Keratinocyte (primary cell): ENCODE data around the gene VPS13A. TPM values are rescaled to one million over a fixed set of nuclear protein-coding genes. Genes with fewer than 3 reads are reported as not detected.

Source experiments
- DNase-seq: peaks from one replicate; pipeline ENCODE4 v3.0.0-alpha.2; 2011; ENCODE audit warnings: low read depth, missing footprints, low spot score
- FAIRE-seq: peaks from 2 replicates; lab custom pipeline; 2011; peaks lifted over from hg19 to GRCh38; lab: Jason Lieb, UNC
- H2AFZ ChIP-seq: 2 replicates; pipeline ENCODE4 v1.6.0; 2012; ENCODE audit warnings: low read length, control low read depth, inconsistent platforms; ENCODE audit not compliant: control insufficient read depth
- H3K27ac ChIP-seq: 2 replicates; pipeline ENCODE4 v1.5.1; 2011; ENCODE audit warnings: low read length; ENCODE audit not compliant: control insufficient read depth, insufficient read depth
- H3K27me3 ChIP-seq: 3 replicates; pipeline ENCODE4 v1.6.0; 2011; ENCODE audit warnings: low read length; ENCODE audit not compliant: control insufficient read depth, insufficient read depth; ENCODE audit errors: extremely low read depth
- H3K36me3 ChIP-seq, 2 experiments: 2 replicates in 1 of 2; 3 replicates in 1 of 2; pipeline ENCODE4 v1.5.1; 2011; ENCODE audit warnings: low read length in 2 of 2, mild to moderate bottlenecking in 1 of 2; ENCODE audit not compliant: control insufficient read depth in 2 of 2, insufficient read depth in 2 of 2; ENCODE audit errors: extremely low read depth in 1 of 2
- H3K4me1 ChIP-seq: 3 replicates; pipeline ENCODE4 v1.5.1; 2011; ENCODE audit warnings: low read length; ENCODE audit not compliant: control insufficient read depth, insufficient read depth; ENCODE audit errors: extremely low read depth
- H3K4me2 ChIP-seq: 3 replicates; pipeline ENCODE4 v1.6.0; 2011; ENCODE audit warnings: low read depth, low read length; ENCODE audit not compliant: control insufficient read depth, insufficient read depth; ENCODE audit errors: extremely low read depth
- H3K4me3 ChIP-seq, 3 experiments: fragments of 200-600 bp in 1 of 3; sonication (generic) in 1 of 3; 2 replicates in 2 of 3; 3 replicates in 1 of 3; pipeline ENCODE4 v1.5.1; 2011 to 2016; ENCODE audit warnings: low read length in 3 of 3, mild to moderate bottlenecking in 3 of 3, control low read depth in 2 of 3, inconsistent platforms in 1 of 3, low read depth in 1 of 3, mixed read lengths in 1 of 3, mixed run types in 1 of 3, moderate library complexity in 1 of 3; ENCODE audit not compliant: control insufficient read depth in 2 of 3, insufficient read depth in 2 of 3; ENCODE audit errors: extremely low read depth in 1 of 3
- H3K79me2 ChIP-seq: 2 replicates; pipeline ENCODE4 v1.6.0; 2012; ENCODE audit warnings: low read length; ENCODE audit not compliant: control insufficient read depth, insufficient read depth
- H3K9ac ChIP-seq: 3 replicates; pipeline ENCODE4 v1.6.0; 2011; ENCODE audit warnings: low read length; ENCODE audit not compliant: control insufficient read depth, insufficient read depth; ENCODE audit errors: extremely low read depth
- H3K9me1 ChIP-seq: 3 replicates; pipeline ENCODE4 v1.6.0; 2011; ENCODE audit warnings: low read length; ENCODE audit not compliant: control insufficient read depth, insufficient read depth; ENCODE audit errors: extremely low read depth
- H3K9me3 ChIP-seq: 2 replicates; pipeline ENCODE4 v1.5.1; 2012; ENCODE audit warnings: low read depth, low read length; ENCODE audit not compliant: control insufficient read depth
- H4K20me1 ChIP-seq: 3 replicates; pipeline ENCODE4 v1.6.0; 2011; ENCODE audit warnings: low read length; ENCODE audit not compliant: control insufficient read depth, insufficient read depth; ENCODE audit errors: extremely low read depth
- EZH2 ChIP-seq: IDR thresholded peaks from one replicate; pipeline ENCODE4 v1.6.1; 2012; ENCODE audit warnings: inconsistent platforms, mild to moderate bottlenecking, low read length, moderate library complexity
- dilution Hi-C: fragments of 300-500 bp; cut with MboI; formaldehyde crosslinking; loops from one replicate; pipeline ENCODE4 v1.7.0; 2020; ENCODE audit warnings: low sequenced_read_pairs; ENCODE audit not compliant: extremely low pct_ligation_motif_present
- polyA plus RNA-seq, 5 experiments: library from polyadenylated mRNA; depleted of rRNA in 3 of 5; stranded (reverse) in 3 of 5; stranded (forward) in 1 of 5; unstranded in 1 of 5; fragments of >200 nt; gene quantifications; 1 replicate in 1 of 5; 2 replicates in 3 of 5; 3 replicates in 1 of 5; pipeline versions ENCODE4 v1.2.1 to v1.2.3, GENCODE V29; 2011 to 2012; ENCODE audit warnings: missing spikeins in 2 of 5, low read depth in 1 of 5, low replicate concordance in 1 of 5
- TF ChIP-seq, protein P1 (sequence below), 3 experiments: IDR thresholded peaks in 1 of 3; conservative IDR thresholded peaks in 1 of 3; optimal IDR thresholded peaks in 1 of 3; 2 replicates in 2 of 3; 3 replicates in 1 of 3; pipeline versions ENCODE3 to v1.5.1; 2011; ENCODE audit warnings: low read length in 3 of 3, mild to moderate bottlenecking in 3 of 3, moderate library complexity in 2 of 3, control low read depth in 1 of 3, inconsistent platforms in 1 of 3; ENCODE audit not compliant: insufficient read depth in 2 of 3; ENCODE audit errors: extremely low read depth in 1 of 3

VPS13A gene
- polyA plus RNA-seq, 1 donor (not counting 4 experiments of a cell fraction or from before 2014, with no cell fraction given), result 55.3 TPM

DNA sequence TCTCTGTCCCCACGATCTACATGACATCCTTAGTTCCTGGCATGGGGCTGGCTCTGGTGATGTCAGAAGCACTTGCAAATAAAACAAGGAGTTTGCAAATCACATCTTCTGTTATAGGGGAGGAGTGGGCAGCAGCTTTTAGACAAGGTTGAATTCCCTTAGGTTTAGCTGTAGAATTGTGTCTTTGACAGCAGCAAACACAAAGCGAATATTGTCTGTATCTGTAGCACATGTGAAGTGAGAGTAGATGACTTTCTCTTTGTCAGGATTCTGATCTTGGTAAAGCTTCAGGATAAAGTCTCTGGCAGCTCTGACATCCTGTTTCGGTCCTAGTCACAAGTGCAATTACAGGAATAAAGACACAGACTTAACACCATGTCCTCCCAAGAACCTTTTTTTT is 246.5 kb downstream of the VPS13A start:
- dilution Hi-C loops, result no loop called here
- Histone ChIP-seq H3K27ac (no peak overlapping the region), H3K4me2 (no peak overlapping the region), H4K20me1 (no peaks in the 10 kb centered on the region), H3K4me3 (no peak overlapping the region), H3K4me1 (no peaks in the 10 kb centered on the region), H3K9me3 (no peaks in the 10 kb centered on the region), H3K27me3 (no peaks in the 10 kb centered on the region), H3K9me1 (no peaks in the 10 kb centered on the region), H3K79me2 (no peaks in the 10 kb centered on the region), H3K9ac (no peak overlapping the region), H3K36me3 (no peaks in the 10 kb centered on the region), H2AFZ (no peak overlapping the region)
- TF ChIP-seq, protein P1, sequence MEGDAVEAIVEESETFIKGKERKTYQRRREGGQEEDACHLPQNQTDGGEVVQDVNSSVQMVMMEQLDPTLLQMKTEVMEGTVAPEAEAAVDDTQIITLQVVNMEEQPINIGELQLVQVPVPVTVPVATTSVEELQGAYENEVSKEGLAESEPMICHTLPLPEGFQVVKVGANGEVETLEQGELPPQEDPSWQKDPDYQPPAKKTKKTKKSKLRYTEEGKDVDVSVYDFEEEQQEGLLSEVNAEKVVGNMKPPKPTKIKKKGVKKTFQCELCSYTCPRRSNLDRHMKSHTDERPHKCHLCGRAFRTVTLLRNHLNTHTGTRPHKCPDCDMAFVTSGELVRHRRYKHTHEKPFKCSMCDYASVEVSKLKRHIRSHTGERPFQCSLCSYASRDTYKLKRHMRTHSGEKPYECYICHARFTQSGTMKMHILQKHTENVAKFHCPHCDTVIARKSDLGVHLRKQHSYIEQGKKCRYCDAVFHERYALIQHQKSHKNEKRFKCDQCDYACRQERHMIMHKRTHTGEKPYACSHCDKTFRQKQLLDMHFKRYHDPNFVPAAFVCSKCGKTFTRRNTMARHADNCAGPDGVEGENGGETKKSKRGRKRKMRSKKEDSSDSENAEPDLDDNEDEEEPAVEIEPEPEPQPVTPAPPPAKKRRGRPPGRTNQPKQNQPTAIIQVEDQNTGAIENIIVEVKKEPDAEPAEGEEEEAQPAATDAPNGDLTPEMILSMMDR (optimal IDR thresholded peaks at IDR 0.05 in 1 of 3, IDR thresholded peaks at IDR 0.05 in 1 of 3, conservative IDR thresholded peaks at IDR 0.05 in 1 of 3; ENCODE audit: extremely low read depth in 1 of 3, insufficient read depth in 2 of 3, low read length in 3 of 3), result no peak
- TF ChIP-seq EZH2, result no peak
- no peak for DNase-seq
- FAIRE-seq, result no peak

DNA sequence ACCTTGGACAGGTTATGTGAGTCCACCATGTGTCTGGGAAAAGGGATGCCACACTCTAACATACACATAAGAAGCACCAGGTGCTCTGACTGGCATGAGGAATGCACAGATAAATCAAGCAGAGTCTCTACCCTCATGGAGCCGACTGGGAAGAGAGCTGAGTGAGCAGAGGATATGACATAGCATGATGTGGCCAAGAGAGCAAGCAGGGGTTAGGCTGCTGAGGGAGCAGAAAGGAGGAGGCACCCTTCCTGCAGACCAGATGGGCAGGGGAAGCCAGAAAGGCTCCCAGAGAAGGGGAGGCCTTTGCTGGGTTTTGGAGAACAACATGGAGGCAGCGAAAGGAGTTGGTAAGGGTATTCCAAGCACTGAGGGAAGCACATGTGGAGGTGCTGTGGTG is 247.7 kb downstream of the VPS13A start:
- Histone ChIP-seq H3K4me2 (no peak overlapping the region), H3K79me2 (no peaks in the 10 kb centered on the region), H4K20me1 (no peaks in the 10 kb centered on the region), H3K9me1 (no peaks in the 10 kb centered on the region), H3K9ac (no peak overlapping the region), H3K27me3 (no peaks in the 10 kb centered on the region), H3K4me1 (no peaks in the 10 kb centered on the region), H3K36me3 (no peaks in the 10 kb centered on the region), H3K4me3 (no peak overlapping the region), H3K9me3 (no peaks in the 10 kb centered on the region), H2AFZ (no peak overlapping the region), H3K27ac (no peak overlapping the region)
- DNase-seq (no peak), FAIRE-seq (no peak)
- dilution Hi-C loops, result no loop called here
- TF ChIP-seq EZH2, result no peak
- TF ChIP-seq, protein P1 (optimal IDR thresholded peaks at IDR 0.05 in 1 of 3, IDR thresholded peaks at IDR 0.05 in 1 of 3, conservative IDR thresholded peaks at IDR 0.05 in 1 of 3; ENCODE audit: extremely low read depth in 1 of 3, insufficient read depth in 2 of 3, low read length in 3 of 3), result no peak
